Thyroid gland (tissue), 4 donors: ENCODE results near the gene PBX1.

Source experiments
- POLR2A ChIP-seq, 2 donors: fragments of 450-650 bp; IDR thresholded peaks; one replicate each; pipeline ENCODE4 v1.6.1; 2017; ENCODE audit warnings: antibody characterized with exemption in 2 of 2, mild to moderate bottlenecking in 2 of 2, moderate library complexity in 1 of 2
- TF ChIP-seq, protein P1 (sequence below), 6 experiments: fragments of 200-600 bp in 3 of 6; fragments of 450-650 bp in 3 of 6; sonication (generic) in 3 of 6; IDR thresholded peaks; one replicate each; pipeline ENCODE4 v1.5.1; 2016 to 2019; ENCODE audit warnings: antibody characterized with exemption in 6 of 6, mild to moderate bottlenecking in 2 of 6, inconsistent platforms in 1 of 6, moderate library complexity in 1 of 6

DNA sequence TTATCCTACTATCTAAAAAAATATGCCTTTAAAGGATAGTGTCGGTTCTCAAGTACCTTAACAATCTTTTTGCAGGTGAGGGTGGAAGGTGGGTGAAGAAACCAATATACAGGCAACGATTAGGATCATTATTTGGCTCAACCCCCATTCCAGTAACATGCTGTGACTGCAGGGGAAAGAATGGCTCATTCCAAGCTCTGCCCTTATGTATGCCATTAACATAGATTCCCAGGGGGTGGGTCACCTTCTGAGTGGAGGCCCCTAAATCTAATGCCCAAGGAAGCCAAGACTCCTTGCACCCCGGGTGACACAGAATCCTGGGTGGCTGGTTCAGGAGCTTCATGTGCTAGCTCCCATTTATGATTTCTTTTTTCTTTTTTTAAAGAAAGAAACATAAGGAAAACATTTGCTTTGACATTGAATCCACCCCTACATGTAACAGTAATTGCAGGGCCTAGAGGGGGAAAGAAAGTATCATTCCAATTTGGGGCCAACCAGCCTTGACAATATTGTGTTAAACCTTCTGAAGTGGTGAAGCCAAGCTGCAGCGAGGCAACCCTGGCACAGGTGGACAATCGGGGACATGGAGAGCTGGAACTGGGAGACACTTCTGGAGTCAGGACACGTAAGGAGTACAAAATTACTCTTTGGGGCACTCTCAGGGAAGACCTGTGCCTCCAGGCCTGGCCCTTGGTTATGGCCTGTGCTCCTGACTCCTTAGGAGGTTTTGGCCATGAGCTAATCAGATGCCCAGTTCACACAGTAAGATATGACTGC, 200.3 kb downstream of the PBX1 start:
- TF ChIP-seq, protein P1, sequence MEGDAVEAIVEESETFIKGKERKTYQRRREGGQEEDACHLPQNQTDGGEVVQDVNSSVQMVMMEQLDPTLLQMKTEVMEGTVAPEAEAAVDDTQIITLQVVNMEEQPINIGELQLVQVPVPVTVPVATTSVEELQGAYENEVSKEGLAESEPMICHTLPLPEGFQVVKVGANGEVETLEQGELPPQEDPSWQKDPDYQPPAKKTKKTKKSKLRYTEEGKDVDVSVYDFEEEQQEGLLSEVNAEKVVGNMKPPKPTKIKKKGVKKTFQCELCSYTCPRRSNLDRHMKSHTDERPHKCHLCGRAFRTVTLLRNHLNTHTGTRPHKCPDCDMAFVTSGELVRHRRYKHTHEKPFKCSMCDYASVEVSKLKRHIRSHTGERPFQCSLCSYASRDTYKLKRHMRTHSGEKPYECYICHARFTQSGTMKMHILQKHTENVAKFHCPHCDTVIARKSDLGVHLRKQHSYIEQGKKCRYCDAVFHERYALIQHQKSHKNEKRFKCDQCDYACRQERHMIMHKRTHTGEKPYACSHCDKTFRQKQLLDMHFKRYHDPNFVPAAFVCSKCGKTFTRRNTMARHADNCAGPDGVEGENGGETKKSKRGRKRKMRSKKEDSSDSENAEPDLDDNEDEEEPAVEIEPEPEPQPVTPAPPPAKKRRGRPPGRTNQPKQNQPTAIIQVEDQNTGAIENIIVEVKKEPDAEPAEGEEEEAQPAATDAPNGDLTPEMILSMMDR (IDR thresholded peaks at IDR 0.05), result no peak
- no peak for TF ChIP-seq POLR2A (IDR thresholded peaks at IDR 0.05)
